IMR-90 (cell line): ENCODE results near the gene RGS9.

Experiments
- CEBPB ChIP-seq: IDR thresholded peaks from 2 replicates; pipeline ENCODE4 v1.6.1; 2012; ENCODE audit warnings: low read depth, low read length, improper control_type of control experiment
- MAFK ChIP-seq: IDR thresholded peaks from 2 replicates; pipeline ENCODE4 v1.6.1; 2012; ENCODE audit warnings: low read depth, low read length, improper control_type of control experiment
- MXI1 ChIP-seq: IDR thresholded peaks from 2 replicates; pipeline ENCODE4 v1.6.1; 2012; ENCODE audit warnings: low read depth, mild to moderate bottlenecking, low read length, moderate library complexity, borderline replicate concordance
- POLR2A ChIP-seq: IDR thresholded peaks from 2 replicates; pipeline ENCODE4 v1.6.1; 2012; ENCODE audit warnings: mild to moderate bottlenecking, low read depth, low read length
- TF ChIP-seq, protein P1 (sequence below): conservative IDR thresholded peaks from 2 replicates; pipeline ENCODE4 v1.5.1; 2012; ENCODE audit warnings: mild to moderate bottlenecking, low read depth, low read length, improper control_type of control experiment

DNA sequence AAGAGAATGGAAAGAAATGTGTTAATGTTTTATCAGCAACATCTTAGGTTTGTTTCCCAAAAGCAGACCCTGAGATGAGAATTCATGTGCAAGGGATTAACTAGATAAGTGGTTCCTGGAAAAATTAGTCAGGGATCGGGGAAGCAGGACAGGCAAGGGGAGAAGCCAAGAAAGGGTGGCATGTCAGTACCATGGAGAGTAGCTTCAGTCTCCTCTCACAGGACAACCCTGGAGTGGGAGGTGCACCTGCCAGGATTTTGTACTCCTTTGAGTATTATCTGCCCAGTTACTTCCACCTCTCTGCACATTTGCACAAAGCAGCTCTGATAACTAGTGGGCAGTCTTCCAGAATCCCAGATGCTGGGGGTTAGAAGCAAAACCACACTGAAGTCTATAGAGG is 117.0 kb downstream of the RGS9 start:
- TF ChIP-seq, protein P1, sequence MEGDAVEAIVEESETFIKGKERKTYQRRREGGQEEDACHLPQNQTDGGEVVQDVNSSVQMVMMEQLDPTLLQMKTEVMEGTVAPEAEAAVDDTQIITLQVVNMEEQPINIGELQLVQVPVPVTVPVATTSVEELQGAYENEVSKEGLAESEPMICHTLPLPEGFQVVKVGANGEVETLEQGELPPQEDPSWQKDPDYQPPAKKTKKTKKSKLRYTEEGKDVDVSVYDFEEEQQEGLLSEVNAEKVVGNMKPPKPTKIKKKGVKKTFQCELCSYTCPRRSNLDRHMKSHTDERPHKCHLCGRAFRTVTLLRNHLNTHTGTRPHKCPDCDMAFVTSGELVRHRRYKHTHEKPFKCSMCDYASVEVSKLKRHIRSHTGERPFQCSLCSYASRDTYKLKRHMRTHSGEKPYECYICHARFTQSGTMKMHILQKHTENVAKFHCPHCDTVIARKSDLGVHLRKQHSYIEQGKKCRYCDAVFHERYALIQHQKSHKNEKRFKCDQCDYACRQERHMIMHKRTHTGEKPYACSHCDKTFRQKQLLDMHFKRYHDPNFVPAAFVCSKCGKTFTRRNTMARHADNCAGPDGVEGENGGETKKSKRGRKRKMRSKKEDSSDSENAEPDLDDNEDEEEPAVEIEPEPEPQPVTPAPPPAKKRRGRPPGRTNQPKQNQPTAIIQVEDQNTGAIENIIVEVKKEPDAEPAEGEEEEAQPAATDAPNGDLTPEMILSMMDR = no peak
- TF ChIP-seq MXI1 (no peak), POLR2A (no peak), CEBPB (no peak), MAFK (no peak)
